HEK293T (cell line): ENCODE results near the gene CCDC88B.

Source experiments
- ARNT ChIP-seq: fragments of 450-650 bp; IDR thresholded peaks from 2 replicates; pipeline ENCODE4 v1.6.1; 2017; ENCODE audit warnings: mild to moderate bottlenecking
- BHLHE40 ChIP-seq: fragments of 450-650 bp; IDR thresholded peaks from 2 replicates; pipeline ENCODE4 v1.6.1; 2016; ENCODE audit warnings: mild to moderate bottlenecking, moderate library complexity, borderline replicate concordance
- ELF4 ChIP-seq: fragments of 450-650 bp; IDR thresholded peaks from 2 replicates; pipeline ENCODE4 v1.6.1; 2017; ENCODE audit warnings: antibody characterized with exemption
- FOXA1 ChIP-seq: fragments of 450-650 bp; IDR thresholded peaks from 2 replicates; pipeline ENCODE4 v1.6.1; 2016; ENCODE audit warnings: mild to moderate bottlenecking
- FOXK2 ChIP-seq: fragments of 450-650 bp; IDR thresholded peaks from 2 replicates; pipeline ENCODE4 v1.6.1; 2016; ENCODE audit warnings: mild to moderate bottlenecking
- FOXM1 ChIP-seq: fragments of 450-650 bp; IDR thresholded peaks from 2 replicates; pipeline ENCODE4 v1.6.1; 2017; ENCODE audit warnings: mild to moderate bottlenecking, borderline replicate concordance
- HDGF ChIP-seq: fragments of 450-650 bp; IDR thresholded peaks from 2 replicates; pipeline ENCODE4 v1.6.1; 2017; ENCODE audit warnings: antibody characterized with exemption, borderline replicate concordance
- L3MBTL2 ChIP-seq: fragments of 450-650 bp; conservative IDR thresholded peaks from 2 replicates; pipeline ENCODE4 v1.6.1; 2016; ENCODE audit warnings: mild to moderate bottlenecking
- NFRKB ChIP-seq: fragments of 450-650 bp; IDR thresholded peaks from 2 replicates; pipeline ENCODE4 v1.6.1; 2016; ENCODE audit warnings: mild to moderate bottlenecking, moderate library complexity
- SP1 ChIP-seq: fragments of 450-650 bp; IDR thresholded peaks from 2 replicates; pipeline ENCODE4 v1.6.1; 2017
- SUZ12 ChIP-seq: fragments of 450-650 bp; IDR thresholded peaks from 2 replicates; pipeline ENCODE4 v1.6.1; 2016; ENCODE audit warnings: mild to moderate bottlenecking
- TARDBP ChIP-seq: fragments of 450-650 bp; IDR thresholded peaks from 2 replicates; pipeline ENCODE4 v1.6.1; 2016
- ZNF384 ChIP-seq: fragments of 450-650 bp; IDR thresholded peaks from 2 replicates; pipeline ENCODE4 v1.6.1; 2016
- TF ChIP-seq, protein P1 (sequence below): fragments of 450-650 bp; IDR thresholded peaks from 2 replicates; pipeline ENCODE4 v1.6.1; 2016

DNA sequence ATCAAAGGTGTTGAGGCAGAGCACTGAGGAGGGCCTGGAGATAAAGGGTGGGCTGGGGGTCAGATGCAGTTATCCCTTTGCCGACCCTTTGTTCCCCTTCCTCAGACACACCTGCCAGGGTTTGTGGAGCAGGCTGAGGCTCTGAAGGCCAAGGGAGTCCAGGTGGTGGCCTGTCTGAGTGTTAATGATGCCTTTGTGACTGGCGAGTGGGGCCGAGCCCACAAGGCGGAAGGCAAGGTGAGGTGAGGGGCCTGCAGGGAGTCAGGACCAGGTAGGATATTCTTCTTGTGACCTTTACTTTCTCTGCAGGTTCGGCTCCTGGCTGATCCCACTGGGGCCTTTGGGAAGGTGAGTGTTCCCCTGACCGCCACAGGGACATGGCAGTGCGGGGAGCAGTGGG, 19.4 kb upstream of the CCDC88B start:
- TF ChIP-seq FOXK2 (no peak), FOXM1 (no peak), SUZ12 (no peak), NFRKB (no peak), FOXA1 (no peak), L3MBTL2 (no peak), ZNF384 (no peak), SP1 (no peak), ELF4 (no peak), BHLHE40 (no peak), ARNT (no peak), HDGF (no peak), TARDBP (no peak)
- TF ChIP-seq, protein P1, sequence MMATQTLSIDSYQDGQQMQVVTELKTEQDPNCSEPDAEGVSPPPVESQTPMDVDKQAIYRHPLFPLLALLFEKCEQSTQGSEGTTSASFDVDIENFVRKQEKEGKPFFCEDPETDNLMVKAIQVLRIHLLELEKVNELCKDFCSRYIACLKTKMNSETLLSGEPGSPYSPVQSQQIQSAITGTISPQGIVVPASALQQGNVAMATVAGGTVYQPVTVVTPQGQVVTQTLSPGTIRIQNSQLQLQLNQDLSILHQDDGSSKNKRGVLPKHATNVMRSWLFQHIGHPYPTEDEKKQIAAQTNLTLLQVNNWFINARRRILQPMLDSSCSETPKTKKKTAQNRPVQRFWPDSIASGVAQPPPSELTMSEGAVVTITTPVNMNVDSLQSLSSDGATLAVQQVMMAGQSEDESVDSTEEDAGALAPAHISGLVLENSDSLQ: no peak
